Transverse colon (tissue), 4 donors: ENCODE measurements around the gene TCEAL7.

Experiments used
- CTCF ChIP-seq, 5 experiments: fragments of 200-600 bp in 3 of 5; fragments of 450-650 bp in 2 of 5; sonication (generic) in 3 of 5; IDR thresholded peaks; 1 replicate in 2 of 5; 2 replicates in 3 of 5; pipeline ENCODE4 v1.5.1; 2016 to 2017; ENCODE audit warnings: antibody characterized with exemption in 5 of 5, inconsistent platforms in 3 of 5, mild to moderate bottlenecking in 2 of 5, moderate library complexity in 1 of 5
- POLR2A ChIP-seq: fragments of 450-650 bp; IDR thresholded peaks from one replicate; pipeline ENCODE4 v1.6.1; 2016; ENCODE audit warnings: antibody characterized with exemption, mild to moderate bottlenecking, moderate library complexity
- POLR2AphosphoS5 ChIP-seq, 3 donors: sonication (generic); formaldehyde crosslinking; IDR thresholded peaks; one replicate each; pipeline ENCODE4 v1.6.1; 2016; ENCODE audit warnings: antibody characterized with exemption in 3 of 3

- TF ChIP-seq CTCF (IDR thresholded peaks at IDR 0.05) = no peak
- TF ChIP-seq POLR2A = no peak
- no peak for TF ChIP-seq POLR2AphosphoS5 (IDR thresholded peaks at IDR 0.05)
These were observed 27.8 kb downstream of the TCEAL7 start for GRCh38 chrX:103357871-103358270.
